ENCODE data around the gene PGGHG.
"Not testable (repeated sequence)": the region's sequence is repeated elsewhere in the genome, so short reads cannot be mapped to it uniquely, and the experiment has no call there.

The PGGHG gene

GRCh38 chr11:297586-298405 is 8.9 kb downstream of the PGGHG start:
- DNase-seq (ENCODE audit: low spot score): peak; percentile 70

- DNase-seq (ENCODE audit: low spot score): no peak
Measured at GRCh38 chr11:298406-299065, 9.6 kb downstream of the PGGHG start.

GRCh38 chr11:299081-299891 is 10.4 kb downstream of the PGGHG start, which contains the start of gene IFITM5:
IFITM5 (minus strand) TSS chr11:299526; CDS start chr11:299490, 36 bp downstream.
- no peak for DNase-seq (ENCODE audit: low spot score)

- DNase-seq (ENCODE audit: low spot score): no peak
Measured at GRCh38 chr11:299951-300735, 11.2 kb downstream of the PGGHG start.

GRCh38 chr11:303363-303762 is 14.4 kb downstream of the PGGHG start:
- DNase-seq (ENCODE audit: low spot score): no peak

GRCh38 chr11:304061-304506 is 15.2 kb downstream of the PGGHG start:
- no peak for DNase-seq (ENCODE audit: low spot score)

- DNase-seq (ENCODE audit: low spot score): peak; percentile 86
Measured at GRCh38 chr11:304915-305843, 16.3 kb downstream of the PGGHG start.

- no peak for DNase-seq (ENCODE audit: low spot score)
Measured at GRCh38 chr11:305844-306211, 16.9 kb downstream of the PGGHG start.

- no peak for DNase-seq (ENCODE audit: low spot score)
Measured at GRCh38 chr11:306645-307371, 17.9 kb downstream of the PGGHG start.

GRCh38 chr11:307766-308708 is 19.1 kb downstream of the PGGHG start, which contains the start of gene IFITM2:
IFITM2 (plus strand) TSS chr11:307816; CDS start chr11:308193, 377 bp downstream.
- peak; percentile 70 for DNase-seq (ENCODE audit: low spot score)

- not testable (repeated sequence) for DNase-seq (ENCODE audit: low spot score)
Measured at GRCh38 chr11:308740-309665, 20.1 kb downstream of the PGGHG start.

- not testable (repeated sequence) for DNase-seq (ENCODE audit: low spot score)
Measured at GRCh38 chr11:309979-310572, 21.1 kb downstream of the PGGHG start.

GRCh38 chr11:311013-311748 is 22.3 kb downstream of the PGGHG start:
- not testable (repeated sequence) for DNase-seq (ENCODE audit: low spot score)

GRCh38 chr11:312092-312816 is 23.3 kb downstream of the PGGHG start:
- DNase-seq (ENCODE audit: low spot score): no peak

- no peak for DNase-seq (ENCODE audit: low spot score)
Measured at GRCh38 chr11:313304-313786, 24.4 kb downstream of the PGGHG start.

All from GM03348 (cell line).